Fibroblast of mammary gland (primary cell): ENCODE data around the gene AGXT.
A peak's percentile ranks its signal among the peaks of the same experiment; 100 is the strongest.

Source experiments
- DNase-seq: peaks from one replicate; pipeline ENCODE4 v3.0.0-alpha.2; 2010; ENCODE audit warnings: low read depth
- H3K4me3 ChIP-seq: 2 replicates; pipeline ENCODE4 v1.5.1; 2011; ENCODE audit warnings: low read depth, mild to moderate bottlenecking, low read length, moderate library complexity; ENCODE audit not compliant: control insufficient read depth
- CTCF ChIP-seq: conservative IDR thresholded peaks from 2 replicates; pipeline ENCODE4 v1.5.1; 2011; ENCODE audit warnings: low read depth, low read length, inconsistent platforms; ENCODE audit not compliant: control insufficient read depth, insufficient read depth

Gene AGXT

DNA sequence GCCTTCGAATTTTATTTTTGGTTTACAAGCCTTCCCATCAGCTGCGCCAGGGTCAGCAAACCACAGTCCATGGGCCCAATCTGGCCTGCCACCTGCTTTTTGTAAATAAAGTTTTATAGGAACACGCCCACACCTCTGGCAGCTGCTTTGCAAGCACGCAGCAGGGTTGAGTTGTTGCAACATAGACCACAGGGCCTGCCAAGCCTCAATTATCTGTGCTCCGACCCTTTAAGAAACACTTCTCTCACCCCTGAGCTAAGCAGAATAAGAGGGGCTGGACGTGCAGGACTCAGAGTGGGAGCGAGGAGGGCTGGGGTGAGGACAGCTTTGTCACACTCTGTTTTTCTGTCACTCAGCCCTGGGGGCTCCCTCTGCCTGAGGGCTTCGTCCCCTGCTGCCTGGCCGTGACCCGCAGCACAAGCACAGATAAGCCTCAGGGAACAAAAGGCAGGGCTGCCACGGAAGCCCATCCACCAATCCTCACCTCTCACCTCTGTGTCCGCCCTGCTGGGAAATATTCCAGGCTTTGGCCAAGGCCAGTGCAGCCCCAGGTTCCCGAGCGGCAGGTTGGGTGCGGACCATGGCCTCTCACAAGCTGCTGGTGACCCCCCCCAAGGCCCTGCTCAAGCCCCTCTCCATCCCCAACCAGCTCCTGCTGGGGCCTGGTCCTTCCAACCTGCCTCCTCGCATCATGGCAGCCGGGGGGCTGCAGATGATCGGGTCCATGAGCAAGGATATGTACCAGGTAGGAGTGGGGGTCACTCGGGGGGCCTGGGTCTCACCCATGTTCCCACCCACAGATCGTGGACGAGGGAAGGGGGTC is at the start of gene AGXT:
AGXT (plus strand) TSS at position 539 of the 823 bp plus-strand sequence; CDS start at position 581, 42 bp downstream.
- no peak for TF ChIP-seq CTCF
- peak; percentile 46 for DNase-seq
- H3K4me3 ChIP-seq = no peak within 1 kb of the TSS

- no peak overlapping the region for H3K4me3 ChIP-seq
- no peak for TF ChIP-seq CTCF
These were observed 49.3 kb upstream of the AGXT start for GRCh38 chr2:240819126-240819857.

GRCh38 chr2:240819858-240820606 is 48.6 kb upstream of the AGXT start, which contains the start of gene KIF1A:
Gene KIF1A, minus strand, starts transcription at chr2:240820219. Its CDS starts 22,467 bp downstream, at chr2:240797752.
- no peak for TF ChIP-seq CTCF
- no peak for DNase-seq
- H3K4me3 ChIP-seq = no peak within 1 kb of the TSS

More at GRCh38 chr2:240819126-240819857, 49.3 kb upstream of the AGXT start:
- DNase-seq = no peak

DNA sequence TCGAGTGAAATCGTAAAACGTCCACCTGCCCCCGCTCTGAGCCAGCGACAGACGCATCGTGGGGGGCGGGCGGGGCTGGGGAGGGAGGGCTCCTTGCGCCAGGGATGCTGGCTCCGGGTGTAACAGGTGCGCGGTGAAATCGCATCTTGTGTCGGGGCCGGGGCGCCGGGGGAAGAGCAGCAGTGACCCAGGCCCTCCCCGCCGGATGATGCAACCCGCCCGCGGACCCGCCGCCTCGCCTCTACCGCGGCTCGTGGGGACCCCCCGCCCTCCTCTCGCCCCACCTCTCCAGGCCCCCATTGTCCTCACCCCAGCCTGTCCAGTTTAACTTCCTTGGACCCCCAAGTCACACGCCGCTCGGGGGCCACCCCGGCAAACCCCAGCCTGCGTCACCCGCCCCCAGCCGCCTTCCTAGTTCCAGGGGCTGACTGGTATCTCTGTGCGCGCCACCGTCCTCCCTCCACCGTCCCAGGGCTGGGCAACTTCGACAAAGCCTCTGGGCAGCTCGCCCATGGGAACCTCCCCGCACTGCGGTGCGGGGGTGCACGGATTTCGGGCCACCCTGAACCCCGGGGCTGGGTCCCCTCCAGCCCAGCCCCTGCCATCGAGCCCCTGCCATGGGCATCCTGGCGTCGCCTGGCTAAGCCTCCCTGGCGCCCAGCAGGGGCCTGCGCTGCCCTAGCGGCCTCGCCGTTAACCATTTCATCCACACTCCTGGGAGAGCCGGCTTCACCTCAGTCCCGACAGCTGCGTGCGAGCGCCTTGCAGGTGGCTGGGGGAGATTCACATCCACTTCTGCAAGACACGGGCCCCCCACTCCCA is 47.8 kb upstream of the AGXT start:
- TF ChIP-seq CTCF = no peak
- DNase-seq = no peak
- no peak overlapping the region for H3K4me3 ChIP-seq

- DNase-seq = no peak
- H3K4me3 ChIP-seq = no peak overlapping the region
- TF ChIP-seq CTCF = no peak
These were observed 47.2 kb upstream of the AGXT start for GRCh38 chr2:240821429-240821778.
